Astrocyte (in vitro differentiated cells and primary cell): ENCODE data around the gene RPS6KL1. TPM values are rescaled to one million over a fixed set of nuclear protein-coding genes. Genes with fewer than 3 reads are reported as not detected.
"Not testable (repeated sequence)": the region's sequence is repeated elsewhere in the genome, so short reads cannot be mapped to it uniquely, and the experiment has no call there.

Source experiments
- DNase-seq: peaks from one replicate; pipeline ENCODE4 v3.0.0-alpha.2; 2010; ENCODE audit warnings: low read depth
- FAIRE-seq: peaks from 2 replicates; lab custom pipeline; 2011; peaks lifted over from hg19 to GRCh38; lab: Jason Lieb, UNC
- H2AFZ ChIP-seq: 2 replicates; pipeline ENCODE4 v1.6.0; 2012; ENCODE audit warnings: low read depth, low read length, inconsistent platforms
- H3K27ac ChIP-seq: 2 replicates; pipeline ENCODE4 v1.5.1; 2011; ENCODE audit warnings: low read depth, low read length, inconsistent platforms
- H3K27me3 ChIP-seq: 2 replicates; pipeline ENCODE4 v1.6.0; 2011; ENCODE audit warnings: low read length, inconsistent platforms; ENCODE audit not compliant: insufficient read depth
- H3K36me3 ChIP-seq: 2 replicates; pipeline ENCODE4 v1.5.1; 2011; ENCODE audit warnings: low read length, inconsistent platforms; ENCODE audit not compliant: insufficient read depth
- H3K4me1 ChIP-seq: 2 replicates; pipeline ENCODE4 v1.5.1; 2011; ENCODE audit warnings: low read length, inconsistent platforms; ENCODE audit not compliant: insufficient read depth
- H3K4me2 ChIP-seq: 2 replicates; pipeline ENCODE4 v1.6.0; 2012; ENCODE audit warnings: low read length, inconsistent platforms
- H3K4me3 ChIP-seq: 2 replicates; pipeline ENCODE4 v1.5.1; 2011; ENCODE audit warnings: low read depth, mild to moderate bottlenecking, low read length, inconsistent platforms; ENCODE audit not compliant: insufficient read depth
- H3K79me2 ChIP-seq: 2 replicates; pipeline ENCODE4 v1.6.0; 2012; ENCODE audit warnings: mild to moderate bottlenecking, low read length, inconsistent platforms; ENCODE audit not compliant: insufficient read depth
- H3K9ac ChIP-seq: 2 replicates; pipeline ENCODE4 v1.6.0; 2012; ENCODE audit warnings: mild to moderate bottlenecking, low read length, inconsistent platforms
- H3K9me3 ChIP-seq: 2 replicates; pipeline ENCODE4 v1.5.1; 2012; ENCODE audit warnings: low read depth, mild to moderate bottlenecking, low read length, inconsistent platforms; ENCODE audit not compliant: insufficient read depth
- H4K20me1 ChIP-seq: 2 replicates; pipeline ENCODE4 v1.6.0; 2012; ENCODE audit warnings: low read length, inconsistent platforms; ENCODE audit not compliant: insufficient read depth
- H3K27ac Mint-ChIP-seq: one replicate; pipeline ENCODE4 v1.8.0; 2021; ENCODE audit warnings: mild to moderate bottlenecking, mixed read lengths; ENCODE audit not compliant: unreplicated experiment
- H3K27me3 Mint-ChIP-seq: one replicate; pipeline ENCODE4 v1.8.0; 2021; ENCODE audit warnings: low read depth, mixed read lengths; ENCODE audit not compliant: unreplicated experiment
- H3K36me3 Mint-ChIP-seq: one replicate; pipeline ENCODE4 v1.8.0; 2021; ENCODE audit warnings: low read depth, mixed read lengths; ENCODE audit not compliant: unreplicated experiment
- H3K4me1 Mint-ChIP-seq: one replicate; pipeline ENCODE4 v1.8.0; 2021; ENCODE audit warnings: low read depth, mixed read lengths; ENCODE audit not compliant: unreplicated experiment
- H3K4me3 Mint-ChIP-seq: one replicate; pipeline ENCODE4 v1.8.0; 2021; ENCODE audit warnings: mild to moderate bottlenecking, moderate library complexity, mixed read lengths; ENCODE audit not compliant: unreplicated experiment
- H3K9me3 Mint-ChIP-seq: one replicate; pipeline ENCODE4 v1.8.0; 2021; ENCODE audit warnings: mild to moderate bottlenecking, mixed read lengths; ENCODE audit not compliant: unreplicated experiment
- EZH2 ChIP-seq: IDR thresholded peaks from 2 replicates; pipeline ENCODE4 v1.6.1; 2012; ENCODE audit warnings: mild to moderate bottlenecking, low read length, inconsistent platforms; ENCODE audit not compliant: insufficient read depth
- total RNA-seq: library from RNA; stranded (reverse); gene quantifications from 2 replicates; pipeline ENCODE4 v1.2.1, GENCODE V29; 2021
- TF ChIP-seq, protein P1 (sequence below): IDR thresholded peaks from 2 replicates; pipeline ENCODE4 v1.5.1; 2011; ENCODE audit warnings: low read depth, mild to moderate bottlenecking, inconsistent platforms, low read length, moderate library complexity; ENCODE audit not compliant: insufficient read depth

Gene RPS6KL1
- total RNA-seq, 1 donor from 2014 or later, result 1.7 TPM

DNA sequence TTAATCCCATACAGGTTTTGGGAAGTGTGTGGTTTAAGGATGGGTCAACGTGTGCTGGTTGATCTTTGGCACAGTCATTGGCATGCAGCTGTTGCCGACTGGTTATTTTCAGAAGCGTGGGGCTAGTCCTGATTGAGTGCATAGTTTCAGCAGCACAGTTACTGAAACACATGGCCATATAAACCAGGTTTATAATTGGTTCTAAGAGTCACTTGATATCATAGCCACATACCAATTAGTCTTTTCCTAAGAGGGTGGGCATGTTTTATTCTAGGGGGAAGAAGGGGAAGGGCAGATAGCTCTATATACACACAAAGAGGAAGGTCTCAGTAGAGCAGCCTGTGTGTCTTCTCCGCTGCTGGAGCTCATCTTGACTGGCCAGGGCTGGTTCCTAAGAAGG is 11.0 kb upstream of the RPS6KL1 start:
- no peak overlapping the region for H3K27ac ChIP-seq
- DNase-seq (no peak), FAIRE-seq (no peak)
- Mint-ChIP-seq H3K27ac (no peak overlapping the region), H3K36me3 (no peaks in the 10 kb centered on the region), H3K4me3 (no peak overlapping the region), H3K27me3 (no peaks in the 10 kb centered on the region), H3K4me1 (peaks cover 6% of the 10 kb centered on the region), H3K9me3 (no peaks in the 10 kb centered on the region)
- H3K9ac ChIP-seq, result no peak overlapping the region
- peaks cover under 1% of the 10 kb centered on the region for H3K4me1 ChIP-seq
- TF ChIP-seq EZH2, result no peak
- TF ChIP-seq, protein P1, sequence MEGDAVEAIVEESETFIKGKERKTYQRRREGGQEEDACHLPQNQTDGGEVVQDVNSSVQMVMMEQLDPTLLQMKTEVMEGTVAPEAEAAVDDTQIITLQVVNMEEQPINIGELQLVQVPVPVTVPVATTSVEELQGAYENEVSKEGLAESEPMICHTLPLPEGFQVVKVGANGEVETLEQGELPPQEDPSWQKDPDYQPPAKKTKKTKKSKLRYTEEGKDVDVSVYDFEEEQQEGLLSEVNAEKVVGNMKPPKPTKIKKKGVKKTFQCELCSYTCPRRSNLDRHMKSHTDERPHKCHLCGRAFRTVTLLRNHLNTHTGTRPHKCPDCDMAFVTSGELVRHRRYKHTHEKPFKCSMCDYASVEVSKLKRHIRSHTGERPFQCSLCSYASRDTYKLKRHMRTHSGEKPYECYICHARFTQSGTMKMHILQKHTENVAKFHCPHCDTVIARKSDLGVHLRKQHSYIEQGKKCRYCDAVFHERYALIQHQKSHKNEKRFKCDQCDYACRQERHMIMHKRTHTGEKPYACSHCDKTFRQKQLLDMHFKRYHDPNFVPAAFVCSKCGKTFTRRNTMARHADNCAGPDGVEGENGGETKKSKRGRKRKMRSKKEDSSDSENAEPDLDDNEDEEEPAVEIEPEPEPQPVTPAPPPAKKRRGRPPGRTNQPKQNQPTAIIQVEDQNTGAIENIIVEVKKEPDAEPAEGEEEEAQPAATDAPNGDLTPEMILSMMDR, result no peak
- H4K20me1 ChIP-seq, result no peaks in the 10 kb centered on the region
- peaks cover 5% of the 10 kb centered on the region for H3K27me3 ChIP-seq
- H3K79me2 ChIP-seq, result no peaks in the 10 kb centered on the region
- H2AFZ ChIP-seq, result no peak overlapping the region
- H3K36me3 ChIP-seq, result no peaks in the 10 kb centered on the region
- H3K4me2 ChIP-seq, result no peak overlapping the region
- H3K4me3 ChIP-seq, result no peak overlapping the region
- no peaks in the 10 kb centered on the region for H3K9me3 ChIP-seq

DNA sequence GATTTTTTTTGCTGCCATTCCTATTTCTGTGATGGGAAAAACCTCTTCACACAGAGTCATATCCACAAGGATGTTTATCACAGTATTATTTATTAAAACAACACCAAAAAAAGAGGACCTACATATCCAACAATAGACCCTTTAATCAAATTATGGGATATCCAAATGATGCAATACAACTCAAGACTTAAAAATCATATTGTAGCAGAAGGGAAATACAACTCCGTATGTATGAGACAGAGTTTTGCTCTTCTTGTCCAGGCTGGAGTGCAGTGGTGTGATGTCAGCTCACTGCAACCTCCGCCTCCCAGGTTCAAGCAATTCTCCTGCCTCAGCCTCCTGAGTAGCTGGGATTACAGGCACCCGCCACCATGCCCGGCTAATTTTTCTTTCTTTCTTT is 9.9 kb upstream of the RPS6KL1 start:
- H3K9ac ChIP-seq, H3K4me3 Mint-ChIP-seq, H3K36me3 Mint-ChIP-seq, DNase-seq, H3K4me3 ChIP-seq, H3K27ac ChIP-seq, H3K9me3 Mint-ChIP-seq, FAIRE-seq, H3K27me3 Mint-ChIP-seq, H3K9me3 ChIP-seq, H4K20me1 ChIP-seq, H3K4me2 ChIP-seq, H2AFZ ChIP-seq, H3K4me1 ChIP-seq, H3K79me2 ChIP-seq, H3K27me3 ChIP-seq, H3K36me3 ChIP-seq, H3K4me1 Mint-ChIP-seq: not testable (repeated sequence)
- H3K27ac Mint-ChIP-seq, result peak overlapping the region; percentile 5

DNA sequence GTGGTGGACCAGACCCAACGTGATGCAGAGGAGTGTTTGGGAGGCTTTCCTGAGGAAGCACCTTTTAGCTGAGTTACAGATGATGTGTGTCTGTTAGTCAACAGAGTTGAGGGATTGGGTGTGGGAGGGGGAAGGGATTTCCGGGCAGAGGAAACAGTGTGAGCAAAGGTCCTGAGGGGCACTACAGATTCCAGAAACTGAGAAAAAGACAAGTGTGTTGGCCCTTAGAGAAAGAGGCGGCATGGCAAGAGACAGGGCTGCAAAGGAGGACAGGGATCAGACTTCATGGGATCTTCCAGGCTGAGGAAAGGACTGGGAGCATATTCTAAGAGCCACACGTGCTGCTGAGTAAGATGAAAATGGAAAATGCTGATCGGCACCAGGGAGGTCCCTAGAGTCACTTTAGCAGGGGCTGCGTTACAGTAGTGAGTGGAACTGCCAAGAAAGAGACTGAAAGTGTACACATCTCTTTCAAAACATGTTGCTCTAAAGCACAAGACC is 9.4 kb upstream of the RPS6KL1 start:
- H3K36me3 ChIP-seq, result no peaks in the 10 kb centered on the region
- H4K20me1 ChIP-seq, result no peaks in the 10 kb centered on the region
- no peak overlapping the region for H2AFZ ChIP-seq
- no peaks in the 10 kb centered on the region for H3K9me3 Mint-ChIP-seq
- no peak overlapping the region for H3K27ac ChIP-seq
- TF ChIP-seq EZH2, result no peak
- TF ChIP-seq, protein P1, result no peak
- no peaks in the 10 kb centered on the region for H3K4me1 ChIP-seq
- no peaks in the 10 kb centered on the region for H3K36me3 Mint-ChIP-seq
- no peaks in the 10 kb centered on the region for H3K79me2 ChIP-seq
- H3K4me2 ChIP-seq, result no peak overlapping the region
- H3K27me3 ChIP-seq, result peaks cover 5% of the 10 kb centered on the region
- no peak overlapping the region for H3K9ac ChIP-seq
- no peak overlapping the region for H3K4me3 ChIP-seq
- no peak for FAIRE-seq
- no peak for DNase-seq
- no peak overlapping the region for H3K4me3 Mint-ChIP-seq
- H3K4me1 Mint-ChIP-seq, result peaks cover 5% of the 10 kb centered on the region
- H3K27ac Mint-ChIP-seq, result peak overlapping the region; percentile 5
- no peaks in the 10 kb centered on the region for H3K9me3 ChIP-seq
- H3K27me3 Mint-ChIP-seq, result no peaks in the 10 kb centered on the region

DNA sequence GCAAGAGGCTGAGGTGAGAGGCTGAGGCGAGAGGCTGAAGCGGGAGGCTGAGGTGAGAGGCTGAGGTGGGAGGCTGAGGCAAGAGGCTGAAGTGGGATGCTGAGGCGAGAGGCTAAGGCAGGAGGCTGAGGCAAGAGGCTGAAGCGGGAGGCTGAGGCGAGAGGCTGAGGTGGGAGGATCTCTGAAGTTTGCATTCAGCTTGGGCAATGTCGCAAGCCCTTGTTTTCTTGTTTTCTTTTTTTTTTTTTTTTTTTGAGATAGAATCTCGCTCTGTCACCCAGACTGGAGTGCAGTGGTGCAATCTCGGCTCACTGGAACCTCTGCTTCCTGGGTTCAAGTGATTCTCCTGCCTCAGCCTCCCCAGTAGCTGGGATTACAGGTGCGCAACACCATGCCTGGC is 8.7 kb upstream of the RPS6KL1 start:
- not testable (repeated sequence) for FAIRE-seq, H4K20me1 ChIP-seq, H3K4me1 Mint-ChIP-seq, H3K27me3 ChIP-seq, H3K36me3 Mint-ChIP-seq, H3K36me3 ChIP-seq, H3K27me3 Mint-ChIP-seq, H3K27ac ChIP-seq, H3K4me1 ChIP-seq, H3K4me3 Mint-ChIP-seq, DNase-seq, H3K27ac Mint-ChIP-seq, H3K4me3 ChIP-seq, H3K79me2 ChIP-seq, H3K4me2 ChIP-seq, H3K9ac ChIP-seq, H3K9me3 ChIP-seq, H3K9me3 Mint-ChIP-seq, H2AFZ ChIP-seq
